Measurements from ENCODE around the gene NPAS2.

The NPAS2 gene

DNA sequence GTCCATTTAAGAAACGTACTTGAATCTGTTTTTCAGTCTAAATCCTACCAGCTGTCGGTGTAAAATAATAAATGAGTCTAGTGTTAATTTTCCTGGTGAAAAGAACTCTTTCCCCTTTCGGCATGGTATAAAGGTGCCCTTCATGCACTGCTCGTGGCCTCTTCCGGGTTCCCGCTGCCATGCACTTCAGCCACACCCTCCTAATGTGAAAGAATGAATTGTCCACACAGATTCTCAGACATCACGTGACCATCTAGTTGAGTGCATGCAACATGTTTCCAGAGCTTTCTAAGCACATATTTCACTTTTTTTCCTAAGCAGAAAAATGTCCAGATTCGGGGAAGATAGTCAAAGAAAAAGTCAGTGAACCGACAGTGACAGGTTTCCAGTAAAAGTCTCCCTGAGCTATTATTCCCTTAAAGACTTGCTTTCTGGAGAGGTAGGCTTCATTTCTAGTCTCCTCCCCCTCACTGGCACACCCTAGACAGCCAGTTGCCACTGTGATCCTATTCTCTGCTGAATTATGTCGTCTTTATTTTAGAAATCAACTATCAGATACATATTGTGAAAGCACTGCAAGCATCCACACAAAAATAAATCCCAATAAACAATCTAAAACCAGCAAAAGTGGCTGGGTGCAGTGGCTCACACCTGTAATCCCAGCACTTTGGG lies 116.3 kb downstream of the NPAS2 start:
- TF ChIP-seq FOXM1 (IDR thresholded peaks at IDR 0.05; ENCODE audit: borderline replicate concordance) (no peak), SP1 (IDR thresholded peaks at IDR 0.05) (no peak), SUZ12 (IDR thresholded peaks at IDR 0.05) (no peak), HDGF (IDR thresholded peaks at IDR 0.05; ENCODE audit: borderline replicate concordance) (no peak), ZNF384 (IDR thresholded peaks at IDR 0.05) (no peak), TARDBP (IDR thresholded peaks at IDR 0.05) (no peak), ELF4 (IDR thresholded peaks at IDR 0.05) (no peak), FOXK2 (IDR thresholded peaks at IDR 0.05) (no peak), L3MBTL2 (conservative IDR thresholded peaks at IDR 0.05) (no peak), FOXA1 (IDR thresholded peaks at IDR 0.05) (no peak), LEF1 (IDR thresholded peaks at IDR 0.05; ENCODE audit: borderline replicate concordance) (no peak), BHLHE40 (IDR thresholded peaks at IDR 0.05; ENCODE audit: borderline replicate concordance) (no peak), NFRKB (IDR thresholded peaks at IDR 0.05) (no peak), CTBP1 (IDR thresholded peaks at IDR 0.05; ENCODE audit: borderline replicate concordance) (no peak), ARNT (IDR thresholded peaks at IDR 0.05) (no peak)
- TF ChIP-seq, protein P1, sequence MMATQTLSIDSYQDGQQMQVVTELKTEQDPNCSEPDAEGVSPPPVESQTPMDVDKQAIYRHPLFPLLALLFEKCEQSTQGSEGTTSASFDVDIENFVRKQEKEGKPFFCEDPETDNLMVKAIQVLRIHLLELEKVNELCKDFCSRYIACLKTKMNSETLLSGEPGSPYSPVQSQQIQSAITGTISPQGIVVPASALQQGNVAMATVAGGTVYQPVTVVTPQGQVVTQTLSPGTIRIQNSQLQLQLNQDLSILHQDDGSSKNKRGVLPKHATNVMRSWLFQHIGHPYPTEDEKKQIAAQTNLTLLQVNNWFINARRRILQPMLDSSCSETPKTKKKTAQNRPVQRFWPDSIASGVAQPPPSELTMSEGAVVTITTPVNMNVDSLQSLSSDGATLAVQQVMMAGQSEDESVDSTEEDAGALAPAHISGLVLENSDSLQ (IDR thresholded peaks at IDR 0.05) = no peak
- no peak for DNase-seq (ENCODE audit: extremely low spot score)
- ChIA-PET POLR2A (no interaction called here), CTCF (no interaction called here)

DNA sequence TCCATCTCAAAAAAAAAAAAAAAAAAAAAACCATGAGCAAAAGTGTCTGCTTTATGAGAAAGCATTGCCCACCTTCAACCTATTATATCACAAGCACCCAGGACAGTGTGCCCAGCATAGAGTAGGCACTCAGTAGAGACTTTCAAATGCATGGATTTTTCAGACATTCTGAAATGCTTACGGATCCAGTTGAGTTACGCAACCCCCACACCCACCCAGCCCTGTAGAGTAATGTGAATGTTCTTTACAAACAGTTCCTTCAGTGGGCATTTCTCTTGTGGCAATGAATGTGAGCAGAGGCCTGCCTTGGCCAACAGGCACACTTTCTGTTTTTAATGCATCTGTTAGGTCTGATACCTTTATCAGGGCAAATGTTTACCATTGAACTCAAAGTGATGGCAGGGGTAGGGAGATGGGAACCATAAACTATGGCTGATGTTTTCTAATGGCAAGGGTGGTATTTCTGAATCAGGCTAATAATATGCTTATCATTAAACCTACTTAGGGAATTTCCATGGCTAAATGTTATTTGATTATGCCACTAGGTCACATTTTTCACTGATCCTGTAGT lies 117.1 kb downstream of the NPAS2 start:
- ChIA-PET POLR2A (no interaction called here), CTCF (no interaction called here)
- no peak for DNase-seq (ENCODE audit: extremely low spot score)
- TF ChIP-seq FOXA1 (IDR thresholded peaks at IDR 0.05) (no peak), TARDBP (IDR thresholded peaks at IDR 0.05) (no peak)

DNA sequence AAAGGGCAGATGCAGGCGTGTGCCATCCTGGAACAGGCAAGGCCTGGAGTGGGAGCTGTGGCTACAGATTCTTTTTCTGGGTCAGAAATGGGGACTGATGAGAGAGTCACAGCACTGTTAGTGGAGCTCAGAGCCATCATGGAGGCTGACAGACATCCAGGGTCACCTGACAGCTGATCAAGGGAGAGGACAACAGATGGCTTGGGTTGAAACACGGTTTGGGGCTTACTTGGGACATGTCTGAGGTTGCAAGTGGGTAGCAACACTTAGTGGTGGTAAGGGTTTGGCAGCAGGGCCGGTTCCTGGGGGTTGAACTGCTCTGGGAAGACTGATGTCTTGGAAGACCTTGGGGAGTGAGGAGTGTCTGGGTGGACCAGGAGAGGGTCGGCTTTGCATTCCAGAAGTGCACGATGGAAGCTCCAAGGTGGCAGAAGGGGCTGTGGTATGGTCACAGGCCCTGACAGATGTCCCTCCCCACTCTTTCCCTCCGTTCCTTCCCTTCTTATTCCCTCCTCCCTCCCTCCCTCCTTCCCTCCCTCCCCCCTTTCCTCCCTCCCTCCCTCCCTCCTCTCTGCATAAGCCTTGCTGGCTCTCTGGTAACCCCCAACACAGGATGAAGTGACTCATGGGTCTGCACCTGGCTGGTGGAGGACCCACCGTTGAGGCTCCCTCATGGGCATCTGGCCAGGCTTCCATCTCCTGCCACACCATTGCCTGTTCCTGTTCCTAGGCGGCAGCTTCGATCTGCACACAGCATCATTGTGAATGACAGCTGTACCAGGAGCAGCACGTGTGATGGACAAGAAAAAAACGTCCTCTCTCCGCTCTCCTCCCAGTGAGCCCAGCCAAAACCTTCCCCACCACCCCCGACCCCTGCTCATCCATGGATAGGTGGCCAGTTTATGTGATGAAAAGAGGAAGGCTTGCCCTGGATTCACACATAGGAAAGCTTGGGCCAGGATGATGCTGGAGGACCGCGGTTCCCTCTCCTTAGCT lies 118.4 kb downstream of the NPAS2 start:
- CTCF ChIA-PET = no interaction called here
- TF ChIP-seq SUZ12 (IDR thresholded peaks at IDR 0.05) (no peak), TARDBP (IDR thresholded peaks at IDR 0.05) (no peak), SP1 (IDR thresholded peaks at IDR 0.05) (no peak), L3MBTL2 (conservative IDR thresholded peaks at IDR 0.05) (no peak), CTBP1 (IDR thresholded peaks at IDR 0.05; ENCODE audit: borderline replicate concordance) (no peak), HDGF (IDR thresholded peaks at IDR 0.05; ENCODE audit: borderline replicate concordance) (no peak), BHLHE40 (IDR thresholded peaks at IDR 0.05; ENCODE audit: borderline replicate concordance) (no peak), ELF4 (IDR thresholded peaks at IDR 0.05) (no peak), ARNT (IDR thresholded peaks at IDR 0.05) (no peak), ZNF384 (IDR thresholded peaks at IDR 0.05) (no peak), LEF1 (IDR thresholded peaks at IDR 0.05; ENCODE audit: borderline replicate concordance) (no peak), FOXK2 (IDR thresholded peaks at IDR 0.05) (no peak), NFRKB (IDR thresholded peaks at IDR 0.05) (no peak), FOXM1 (IDR thresholded peaks at IDR 0.05; ENCODE audit: borderline replicate concordance) (no peak), FOXA1 (IDR thresholded peaks at IDR 0.05) (no peak)
- TF ChIP-seq, protein P1 (IDR thresholded peaks at IDR 0.05) = no peak
- no peak for DNase-seq (ENCODE audit: extremely low spot score)
- POLR2A ChIA-PET = no interaction called here

DNA sequence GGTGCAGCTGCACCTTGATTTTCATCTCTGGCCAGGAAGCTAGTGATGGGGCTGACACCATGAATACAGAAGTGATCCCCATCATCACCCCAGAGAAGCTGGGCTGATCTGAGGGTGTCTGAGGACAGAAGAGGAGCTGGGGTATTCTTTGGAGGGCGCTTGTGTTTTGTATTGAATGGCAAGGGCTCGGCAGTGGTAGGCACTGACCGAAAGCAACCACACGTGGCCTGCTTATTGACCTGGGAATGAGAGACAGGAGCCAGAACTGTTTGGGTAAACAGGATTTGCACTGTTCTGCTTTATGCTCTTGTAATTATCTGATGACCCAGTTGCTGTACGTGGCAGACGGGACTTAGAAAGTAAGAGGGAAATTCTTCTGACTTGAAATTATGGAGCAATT lies 119.5 kb downstream of the NPAS2 start:
- CTCF ChIA-PET = no interaction called here
- TF ChIP-seq, protein P1 (IDR thresholded peaks at IDR 0.05) = no peak
- TF ChIP-seq FOXK2 (IDR thresholded peaks at IDR 0.05) (no peak), ZNF384 (IDR thresholded peaks at IDR 0.05) (no peak), ELF4 (IDR thresholded peaks at IDR 0.05) (no peak), HDGF (IDR thresholded peaks at IDR 0.05; ENCODE audit: borderline replicate concordance) (no peak), FOXA1 (IDR thresholded peaks at IDR 0.05) (no peak), TARDBP (IDR thresholded peaks at IDR 0.05) (no peak), NFRKB (IDR thresholded peaks at IDR 0.05) (no peak), LEF1 (IDR thresholded peaks at IDR 0.05; ENCODE audit: borderline replicate concordance) (no peak), SP1 (IDR thresholded peaks at IDR 0.05) (no peak), SUZ12 (IDR thresholded peaks at IDR 0.05) (no peak), L3MBTL2 (conservative IDR thresholded peaks at IDR 0.05) (no peak), CTBP1 (IDR thresholded peaks at IDR 0.05; ENCODE audit: borderline replicate concordance) (no peak), ARNT (IDR thresholded peaks at IDR 0.05) (no peak)
- POLR2A ChIA-PET = no interaction called here
- DNase-seq (ENCODE audit: extremely low spot score) = no peak

DNA sequence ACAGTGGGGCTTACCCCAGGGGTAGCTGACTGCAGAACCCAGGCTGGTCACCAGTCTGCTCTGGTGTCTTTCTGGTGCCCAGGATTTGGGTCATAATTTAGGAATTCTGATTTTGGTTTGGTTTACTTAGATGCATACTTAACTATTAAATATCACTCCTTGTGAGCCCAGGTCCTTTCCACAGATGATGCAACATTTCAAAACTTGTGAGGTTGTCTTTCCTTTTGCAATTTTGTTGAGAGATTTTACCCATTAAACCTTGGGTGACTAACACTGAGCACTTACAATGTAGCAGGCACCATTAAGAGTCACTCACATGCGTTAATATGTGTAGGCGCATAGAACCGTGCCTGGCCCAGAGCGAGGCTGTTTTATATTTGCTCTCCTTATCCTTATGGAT lies 120.3 kb downstream of the NPAS2 start:
- ChIA-PET POLR2A (no interaction called here), CTCF (no interaction called here)
- no peak for DNase-seq (ENCODE audit: extremely low spot score)
- TF ChIP-seq HDGF (IDR thresholded peaks at IDR 0.05; ENCODE audit: borderline replicate concordance) (no peak), LEF1 (IDR thresholded peaks at IDR 0.05; ENCODE audit: borderline replicate concordance) (no peak), ZNF384 (IDR thresholded peaks at IDR 0.05) (no peak), ARNT (IDR thresholded peaks at IDR 0.05) (no peak), FOXM1 (IDR thresholded peaks at IDR 0.05; ENCODE audit: borderline replicate concordance) (no peak)

Data from HEK293T (cell line).